ENCODE results near the gene ABCF2. TPM values are rescaled to one million over a fixed set of nuclear protein-coding genes. Genes with fewer than 3 reads are reported as not detected.
A peak's percentile ranks its signal among the peaks of the same experiment; 100 is the strongest.

The ABCF2 gene
- total and polyA plus RNA-seq, 2 of the 4 experiments (the other 2 are of a cell fraction), result 46.2 to 103 TPM

GRCh38 chr7:151251328-151251688 lies 24.3 kb upstream of the ABCF2 start:
- peak overlapping the region; percentile 74 for H3K4me3 ChIP-seq (ENCODE audit: insufficient read depth, low read depth, low read length)
- dilution Hi-C loops (cut with HindIII; ENCODE audit: low sequenced_read_pairs, unreplicated experiment), result no loop called here

More at GRCh38 chr7:151251328-151251688, 24.3 kb upstream of the ABCF2 start:
- H4K20me1 ChIP-seq (ENCODE audit: insufficient read depth, low read length), result no peaks in the 10 kb centered on the region
- BruUV-seq (replicated peaks), result no TSS peak
- TF ChIP-seq USF2 (IDR thresholded peaks at IDR 0.05; ENCODE audit: low read depth, low read length), result no peak
- TF ChIP-seq ELK1 (IDR thresholded peaks at IDR 0.05; ENCODE audit: borderline replicate concordance, low read depth, low read length), result no peak
- TF ChIP-seq SMC3 (IDR thresholded peaks at IDR 0.05; ENCODE audit: low read depth, low read length), result no peak
- TF ChIP-seq CHD1 (IDR thresholded peaks at IDR 0.05; ENCODE audit: low read depth, low read length), result no peak
- no peak for TF ChIP-seq CTCF (conservative IDR thresholded peaks at IDR 0.05; ENCODE audit: low read depth, low read length)
- no peak for TF ChIP-seq FOS (IDR thresholded peaks at IDR 0.05; ENCODE audit: low read depth, low read length)
- TF ChIP-seq MXI1 (IDR thresholded peaks at IDR 0.05; ENCODE audit: borderline replicate concordance, low read depth, low read length), result no peak
- no peak for TF ChIP-seq POLR2A (IDR thresholded peaks at IDR 0.05; ENCODE audit: low read depth, low read length)
- TF ChIP-seq RAD21 (IDR thresholded peaks at IDR 0.05; ENCODE audit: low read length), result no peak
- TF ChIP-seq MAZ (IDR thresholded peaks at IDR 0.05; ENCODE audit: borderline replicate concordance, low read depth, low read length), result no peak
- TF ChIP-seq RCOR1 (IDR thresholded peaks at IDR 0.05; ENCODE audit: insufficient replicate concordance, low read length), result no peak
- TF ChIP-seq NFE2L2 (IDR thresholded peaks at IDR 0.05; ENCODE audit: low read depth, low read length), result no peak
- TF ChIP-seq MAFK (IDR thresholded peaks at IDR 0.05; ENCODE audit: low read depth, low read length), result no peak
- no peak for TF ChIP-seq RFX5 (IDR thresholded peaks at IDR 0.05; ENCODE audit: low read depth, low read length)
- TF ChIP-seq CEBPB (IDR thresholded peaks at IDR 0.05; ENCODE audit: low read depth, low read length), result no peak
- no peak for TF ChIP-seq BHLHE40 (IDR thresholded peaks at IDR 0.05; ENCODE audit: low read depth, low read length)
- no CpG with 5 or more reads among the region's 19 CpGs for WGBS, 2 experiments (ENCODE audit: extremely low coverage in 2 of 2, insufficient read length in 1 of 2)
- H3K18ac ChIP-seq (ENCODE audit: low read depth, low read length), result peak overlapping the region; percentile 22
- peak overlapping the region; percentile 66 for H3K4ac ChIP-seq (ENCODE audit: low read depth, low read length)
- peak overlapping the region; percentile 95 for H2AFZ ChIP-seq (replicated peaks; ENCODE audit: low read length, poor library complexity)
- H3K27me3 ChIP-seq (ENCODE audit: control insufficient read depth, insufficient read depth, low read length), result no peaks in the 10 kb centered on the region; the same call in 1 of the 2 replicates
- H2AK5ac ChIP-seq (ENCODE audit: low read depth, low read length), result peak overlapping the region; percentile 97
- ChIA-PET POLR2A (ENCODE audit: unreplicated experiment) (interaction anchor here (0.7 to 1.4 kb wide), 2 partner anchors 19 to 71 kb away, joined by 3 to 4 read pairs; partner anchors contain the start of gene CHPF2), CTCF (no interaction called here)
- intact Hi-C loops (cut with micrococcal nuclease) (no loop called here), in situ Hi-C loops (cut with MboI; ENCODE audit: low sequenced_read_pairs) (no loop called here)
- peak overlapping the region; percentile 40 for H3K23ac ChIP-seq (ENCODE audit: low read depth, low read length)
- H3K9ac ChIP-seq (ENCODE audit: low read depth, low read length), result peak overlapping the region; percentile 75
- H3K4me2 ChIP-seq (ENCODE audit: low read depth, low read length), result peak overlapping the region; percentile 71
- no peaks in the 10 kb centered on the region for H3K9me3 ChIP-seq (ENCODE audit: control insufficient read depth, insufficient read depth, low read length)
- H3K4me1 ChIP-seq (ENCODE audit: control insufficient read depth, insufficient read depth, low read length), result peaks cover 36% of the 10 kb centered on the region
- DNase-seq (no peak), ATAC-seq (ENCODE audit: low read depth) (no peak)
- H3K9me1 ChIP-seq (ENCODE audit: insufficient read depth, low read length), result peaks cover 14% of the 10 kb centered on the region
- H2AK9ac ChIP-seq (replicated peaks; ENCODE audit: low read depth, low read length, poor library complexity), result peak overlapping the region; percentile 78
- peak overlapping the region; percentile 72 for H2BK5ac ChIP-seq (ENCODE audit: low read depth, low read length, poor library complexity, severe bottlenecking)
- no peaks in the 10 kb centered on the region for H3K36me3 ChIP-seq (ENCODE audit: control insufficient read depth, insufficient read depth, low read length)
- H2BK120ac ChIP-seq (ENCODE audit: low read depth, low read length), result peak overlapping the region; percentile 33
- peaks cover 5 to 51% of the 10 kb centered on the region in 2 experiments; a peak in 3 of 4 replicates for H3K79me1 ChIP-seq (ENCODE audit: low read depth in 1 of 2, low read length in 2 of 2)
- H4K8ac ChIP-seq (ENCODE audit: low read depth in 2 of 2, low read length in 2 of 2), result peak overlapping the region; percentile 94 to 99
- H4K5ac ChIP-seq (ENCODE audit: low read depth, low read length), result peak overlapping the region; percentile 53
- peak overlapping the region; percentile 98 for H4K91ac ChIP-seq (ENCODE audit: insufficient read depth, low read depth, low read length)
- H3K14ac ChIP-seq (replicated peaks; ENCODE audit: low read depth, low read length), result peak overlapping the region; percentile 27
- peak overlapping the region; percentile 70 for H3K27ac ChIP-seq (ENCODE audit: insufficient read depth, low read length)
- H3K56ac ChIP-seq (ENCODE audit: extremely low read depth, insufficient read depth, low read length), result peak overlapping the region; percentile 49
- no peak overlapping the region for H2BK20ac ChIP-seq (ENCODE audit: low read depth, low read length)
- H2BK15ac ChIP-seq (ENCODE audit: low read depth, low read length), result peak overlapping the region; percentile 88; the same call in 1 of the 3 replicates

Data from IMR-90 (cell line).